Stimulated activated naive CD8-positive, alpha-beta T cell treated with anti-CD3 and anti-CD28 coated beads, Interleukin-15, Interleukin-2, amounts not matched to agents 100 U/mL and 50 U/mL, for 24 hours (primary cell): ENCODE results near the gene MYH9.
"Not testable (repeated sequence)": the region's sequence is repeated elsewhere in the genome, so short reads cannot be mapped to it uniquely, and the experiment has no call there.

Experiments used
- ATAC-seq: fragments of 150-1000 bp; cut with Tn5 transposase; one replicate; pipeline ENCODE4 v1.10.0; 2021
- DNase-seq: peaks from one replicate; pipeline ENCODE4 v3.0.0; 2021

MYH9 gene

DNA sequence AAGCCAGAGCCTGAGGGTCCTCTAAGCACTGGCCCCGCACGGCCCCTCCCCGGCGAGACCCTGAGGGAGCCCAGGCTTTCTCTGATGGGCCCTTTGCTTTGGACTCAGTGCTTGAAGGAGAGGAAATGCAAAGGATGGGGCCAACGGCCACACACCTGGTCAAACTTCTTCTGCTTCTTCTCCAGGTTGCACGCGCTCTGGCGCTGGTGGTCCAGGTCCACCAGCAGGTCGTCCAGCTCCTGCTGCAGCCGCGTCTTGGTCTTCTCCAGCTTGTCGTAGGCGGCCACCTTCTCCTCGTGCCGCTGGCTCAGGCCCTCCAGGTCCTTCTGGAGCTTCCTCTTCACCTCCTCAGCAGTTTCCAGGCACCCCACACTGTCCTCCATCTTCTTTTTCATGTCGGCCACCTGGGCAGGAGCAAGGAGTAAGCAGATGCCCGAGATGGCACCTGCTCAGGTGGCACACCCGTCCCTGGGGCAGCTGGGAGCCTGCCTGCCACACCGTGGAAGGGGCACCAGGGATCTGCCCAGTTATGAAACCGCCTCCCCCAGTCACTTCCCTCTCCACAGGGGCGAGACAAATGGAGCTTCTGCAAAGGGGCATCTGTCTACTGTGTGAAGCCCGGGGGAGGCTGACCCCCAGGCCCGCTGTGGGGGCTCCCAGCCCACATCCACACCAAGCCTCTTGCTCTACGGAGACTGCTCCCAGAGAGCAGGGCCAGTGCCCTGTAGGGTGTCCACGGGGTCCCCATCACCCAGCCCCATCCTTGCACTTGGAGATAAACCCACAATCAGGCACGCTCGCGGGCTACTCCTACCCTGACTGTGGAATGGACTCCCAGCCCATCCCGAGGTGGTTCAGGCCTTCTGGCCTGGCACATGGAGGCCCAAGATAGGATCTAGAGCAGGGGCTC is 95.7 kb downstream of the MYH9 start:
- no peak for ATAC-seq

DNA sequence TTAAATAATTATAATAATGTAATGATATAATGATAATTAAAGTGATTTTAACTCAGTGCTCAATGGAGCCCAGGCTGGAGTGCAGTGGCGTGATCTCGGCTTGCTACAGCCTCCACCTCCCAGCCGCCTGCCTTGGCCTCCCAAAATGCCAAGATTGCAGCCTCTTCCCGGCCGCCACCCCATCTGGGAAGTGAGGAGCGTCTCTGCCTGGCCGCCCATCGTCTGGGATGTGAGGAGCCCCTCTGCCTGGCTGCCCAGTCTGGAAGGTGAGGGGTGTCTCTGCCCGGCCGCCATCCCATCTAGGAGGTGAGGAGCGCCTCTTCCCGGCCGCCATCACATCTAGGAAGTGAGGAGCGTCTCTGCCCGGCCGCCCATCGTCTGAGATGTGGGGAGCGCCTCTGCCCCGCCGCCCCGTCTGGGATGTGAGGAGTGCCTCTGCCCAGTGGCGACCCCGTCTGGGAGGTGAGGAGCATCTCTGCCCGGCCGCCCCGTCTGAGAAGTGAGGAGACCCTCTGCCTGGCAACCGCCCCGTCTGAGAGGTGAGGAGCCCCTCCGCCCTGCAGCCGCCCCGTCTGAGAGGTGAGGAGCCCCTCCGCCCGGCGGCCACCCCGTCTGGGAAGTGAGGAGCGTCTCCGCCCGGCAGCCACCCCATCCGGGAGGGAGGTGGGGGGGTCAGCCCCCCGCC is 97.2 kb downstream of the MYH9 start:
- not testable (repeated sequence) for DNase-seq, ATAC-seq

More for the DNA sequence above, 95.7 kb downstream of the MYH9 start:
- DNase-seq = no peak

DNA sequence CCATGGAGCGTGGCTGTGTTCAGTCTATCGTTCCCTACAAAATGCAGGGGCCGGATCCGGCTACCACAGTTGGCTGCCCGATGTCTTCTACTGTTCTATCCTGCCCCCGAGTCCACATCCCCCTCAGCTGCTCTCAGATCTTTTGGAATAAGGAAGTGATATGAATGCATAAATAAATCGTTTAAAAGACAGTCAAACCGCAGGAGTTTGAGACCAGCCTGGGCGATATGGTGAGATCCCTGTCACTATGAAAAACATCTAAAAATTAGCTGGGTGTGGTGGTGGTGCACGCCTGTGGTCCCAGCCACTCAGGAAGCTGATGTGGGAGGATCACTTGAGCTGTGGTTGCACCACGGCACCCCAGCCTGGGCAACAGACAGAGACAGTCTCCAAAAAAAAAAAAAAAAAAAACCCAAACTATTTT is 97.8 kb downstream of the MYH9 start:
- not testable (repeated sequence) for DNase-seq

DNA sequence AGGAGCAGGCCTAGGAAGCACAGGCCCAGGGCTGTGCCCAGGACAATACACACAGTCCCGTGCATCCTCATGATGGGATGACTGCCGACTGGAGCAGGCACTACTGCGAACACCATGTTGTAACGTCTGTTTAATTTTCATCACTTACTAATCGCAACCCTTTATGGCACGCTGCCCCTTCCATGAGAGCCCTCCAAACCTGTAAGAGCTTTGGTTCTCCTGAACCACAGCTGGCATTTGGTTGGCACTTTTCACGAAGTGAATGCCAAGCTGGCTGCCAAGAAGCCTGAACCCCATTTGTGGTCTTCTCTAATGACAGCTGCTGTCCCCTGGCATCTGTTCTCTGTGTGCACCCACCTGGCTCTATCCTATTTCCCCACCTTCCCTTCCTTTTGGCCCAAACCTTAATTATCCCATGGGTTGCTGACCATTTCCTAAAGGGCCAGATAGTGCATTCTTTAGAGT is 98.3 kb downstream of the MYH9 start:
- ATAC-seq (no peak), DNase-seq (no peak)

More for the DNA sequence above, 97.8 kb downstream of the MYH9 start:
- not testable (repeated sequence) for ATAC-seq

DNA sequence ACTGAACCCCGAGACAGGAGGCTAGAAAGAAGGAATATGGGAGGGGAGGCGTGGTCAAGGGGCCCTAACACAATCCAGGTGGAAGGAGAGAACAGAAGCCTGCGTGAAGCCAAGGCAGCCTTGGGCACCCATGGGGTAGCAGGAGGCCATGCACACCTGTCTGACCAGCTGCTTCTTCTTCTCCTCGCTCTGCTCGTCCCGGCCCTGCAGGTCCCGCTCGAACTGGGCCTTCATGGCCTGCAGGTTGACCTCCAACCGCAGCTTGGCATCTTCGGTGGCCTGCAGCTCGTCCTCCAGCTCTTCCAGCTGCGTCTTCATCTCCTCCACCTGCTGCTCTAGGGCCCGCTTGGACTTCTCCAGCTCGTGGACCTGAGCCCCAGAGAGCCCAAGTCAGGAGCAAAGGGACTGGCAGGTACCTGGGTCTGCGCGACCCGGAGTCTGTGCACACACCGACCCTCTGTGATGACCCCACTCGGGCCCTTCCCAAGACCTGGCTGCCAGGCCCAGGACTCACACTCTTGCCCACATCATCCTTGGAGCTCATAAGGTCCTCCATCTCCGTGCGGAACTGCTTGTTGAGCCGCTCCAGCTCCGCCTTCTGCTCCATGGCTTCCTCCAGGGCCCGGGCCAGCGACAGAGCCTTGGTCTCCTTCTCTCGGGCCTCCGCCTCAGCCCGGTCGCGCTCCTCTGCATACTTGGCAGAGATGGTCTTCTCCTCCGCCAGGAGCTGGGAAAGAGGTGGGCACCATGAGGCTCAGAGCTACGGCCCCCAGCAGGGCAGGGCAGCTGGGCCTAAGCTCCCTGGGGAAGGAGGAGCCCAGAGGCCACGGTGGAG is 99.0 kb downstream of the MYH9 start:
- no peak for ATAC-seq
- DNase-seq = no peak

DNA sequence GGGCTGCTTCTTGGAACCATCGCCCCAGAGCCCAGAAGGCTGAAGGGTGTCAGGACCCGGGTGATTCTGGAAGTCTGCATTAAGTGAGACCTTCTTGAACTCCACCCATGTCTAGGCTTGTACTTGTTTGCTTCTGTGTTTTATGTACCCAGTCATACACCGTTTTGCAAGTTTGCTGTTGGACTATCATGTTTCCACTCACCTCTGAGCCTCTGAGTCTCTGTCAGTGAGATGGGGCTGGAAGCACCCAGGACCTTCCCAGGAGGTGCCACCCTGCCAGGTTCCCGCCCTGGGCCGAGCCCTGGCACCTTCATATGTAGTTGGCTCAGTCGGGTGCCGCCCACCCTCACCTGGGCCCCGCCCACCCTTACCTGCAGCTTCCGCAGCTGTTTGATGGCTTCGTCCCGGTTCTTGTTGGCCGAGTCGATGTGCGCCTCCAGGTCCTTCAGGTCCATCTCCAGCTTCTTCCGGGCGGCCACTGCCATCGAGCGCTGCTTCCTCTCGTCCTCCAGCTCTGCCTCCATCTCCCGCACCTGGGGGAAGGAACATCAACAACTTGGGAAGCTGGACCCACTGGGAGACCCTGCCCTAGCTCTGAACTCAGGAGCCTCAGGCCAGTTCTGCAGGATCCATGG is 99.8 kb downstream of the MYH9 start:
- DNase-seq (no peak), ATAC-seq (no peak)

DNA sequence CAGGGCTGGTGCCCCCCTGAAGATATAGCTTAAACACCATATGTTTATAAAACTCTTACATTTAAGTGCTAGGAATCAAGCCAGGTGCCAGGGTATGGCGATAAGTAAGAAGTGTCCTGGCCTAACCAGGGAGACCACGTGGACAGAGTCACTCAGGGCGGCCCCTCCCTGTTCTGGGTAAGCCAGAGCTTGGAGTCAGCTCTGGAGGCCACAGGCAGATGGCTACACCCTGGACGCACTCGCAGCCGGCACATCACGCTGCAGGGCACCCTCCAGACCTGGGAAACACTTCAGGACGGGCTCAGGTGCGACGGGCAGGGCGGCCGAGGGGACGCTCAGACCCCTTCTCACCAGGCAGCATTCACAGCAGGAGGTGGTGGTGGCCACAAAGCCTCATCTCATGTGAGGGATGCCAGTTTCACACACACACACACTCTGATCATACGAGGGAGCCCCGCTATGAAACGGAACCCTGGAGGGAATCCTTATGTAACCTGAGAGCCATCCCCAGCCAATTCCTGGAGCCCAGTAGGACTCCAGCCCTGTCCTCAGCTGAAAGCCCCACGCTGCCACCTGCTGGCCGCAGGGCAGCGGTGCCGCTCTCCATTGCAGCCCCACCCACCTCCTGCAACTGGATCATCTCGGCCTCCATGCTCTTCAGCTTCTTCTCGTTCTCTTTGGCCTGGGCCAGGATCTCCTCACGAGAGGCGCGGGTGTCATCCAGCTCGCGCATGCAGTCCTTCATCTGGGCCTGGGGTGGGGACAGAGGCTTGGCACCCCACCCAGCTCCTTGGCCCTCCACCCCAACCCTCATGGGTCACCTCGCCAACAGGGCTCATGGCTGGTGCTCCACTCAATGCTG is 101.4 kb downstream of the MYH9 start:
- DNase-seq = peak; percentile 78
- ATAC-seq = peak; percentile 78

DNA sequence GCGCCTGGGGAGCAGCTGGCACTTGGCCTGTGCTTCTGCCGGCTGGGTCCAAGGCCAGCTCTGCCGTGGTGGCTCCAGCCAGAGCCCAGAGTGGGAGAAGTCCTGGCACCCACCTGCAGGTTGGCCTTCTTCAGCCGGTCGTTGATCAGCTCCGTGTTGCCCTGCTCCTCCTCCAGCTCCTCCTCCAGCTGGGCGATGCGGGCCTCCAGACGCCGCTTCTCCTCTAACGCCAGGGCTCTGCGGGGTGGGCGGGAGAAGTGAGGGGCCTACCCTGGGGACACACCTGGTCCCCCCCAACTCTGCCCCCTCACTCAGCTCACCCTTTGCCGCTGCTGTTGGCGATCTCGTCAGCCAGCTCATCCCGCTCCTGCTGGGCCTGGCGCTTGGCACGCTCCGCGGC is 102.2 kb downstream of the MYH9 start:
- no peak for ATAC-seq
- no peak for DNase-seq

DNA sequence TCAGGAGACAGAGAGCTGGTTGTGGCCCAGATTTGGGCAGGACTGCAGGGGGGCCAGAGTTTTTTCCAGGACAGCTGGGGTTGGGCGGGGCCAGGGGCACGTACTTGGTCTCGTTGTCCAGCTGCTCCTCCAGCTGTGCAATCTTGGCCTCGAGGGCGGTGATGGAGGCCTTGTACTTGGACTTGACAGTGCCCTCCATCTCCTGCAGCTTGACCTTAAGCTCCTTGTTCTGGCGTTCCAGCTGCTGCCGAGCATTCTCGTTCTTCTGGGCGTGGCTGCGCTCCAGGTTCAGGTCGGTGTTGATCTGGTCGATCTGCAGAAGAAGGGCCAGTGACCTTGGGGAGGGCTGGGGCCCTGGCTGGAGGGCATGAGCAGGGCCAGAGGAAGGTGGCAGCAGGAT is 102.8 kb downstream of the MYH9 start:
- ATAC-seq = no peak

DNA sequence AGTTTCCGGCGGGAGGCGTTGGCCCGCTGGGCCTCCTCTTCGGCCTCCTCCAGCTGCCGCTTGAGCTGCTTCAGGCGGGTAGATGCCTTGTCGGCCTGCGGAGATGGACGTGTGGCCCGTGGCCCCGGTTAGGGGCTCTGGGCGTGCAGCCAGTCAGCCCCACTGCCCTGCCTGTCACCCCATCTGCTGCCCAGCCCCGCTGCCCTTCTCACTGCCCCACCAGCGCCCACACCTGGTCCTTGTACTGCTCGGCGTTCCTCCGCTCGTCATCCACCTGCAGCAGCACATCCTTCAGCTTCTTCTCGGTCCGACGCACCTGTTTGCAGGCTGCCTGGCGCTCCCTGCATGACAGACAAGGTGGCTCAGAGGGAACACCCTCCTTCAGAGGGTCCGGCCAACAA is 103.6 kb downstream of the MYH9 start:
- no peak for DNase-seq

More for the DNA sequence above, 102.8 kb downstream of the MYH9 start:
- DNase-seq = no peak

DNA sequence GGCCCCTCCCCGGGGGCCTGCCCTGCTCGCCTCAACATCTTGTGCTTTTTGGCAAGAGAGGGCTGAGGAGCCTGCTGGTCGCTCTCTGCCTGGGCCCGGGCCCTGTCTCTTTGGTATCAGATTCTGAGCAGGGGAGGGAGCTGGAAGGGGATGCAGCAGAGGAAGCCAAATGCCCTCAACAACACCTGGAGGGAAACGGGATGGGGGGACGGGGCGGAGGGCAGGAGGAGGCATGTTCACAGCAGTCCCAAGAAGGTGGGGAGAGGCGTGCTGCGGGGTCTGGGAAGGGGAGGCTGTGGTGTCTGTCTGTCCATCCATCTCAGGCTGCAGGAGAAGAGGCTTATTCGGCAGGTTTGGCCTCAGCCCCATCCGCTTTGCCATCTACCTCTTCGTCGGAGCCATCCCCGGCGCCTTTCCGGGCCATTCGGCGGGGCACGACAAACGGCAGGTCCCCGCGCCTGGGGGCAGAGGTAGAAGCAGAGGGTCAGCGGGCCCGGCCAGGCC is 105.4 kb downstream of the MYH9 start:
- DNase-seq (no peak), ATAC-seq (no peak)

More for the DNA sequence above, 103.6 kb downstream of the MYH9 start:
- ATAC-seq = peak; percentile 8

DNA sequence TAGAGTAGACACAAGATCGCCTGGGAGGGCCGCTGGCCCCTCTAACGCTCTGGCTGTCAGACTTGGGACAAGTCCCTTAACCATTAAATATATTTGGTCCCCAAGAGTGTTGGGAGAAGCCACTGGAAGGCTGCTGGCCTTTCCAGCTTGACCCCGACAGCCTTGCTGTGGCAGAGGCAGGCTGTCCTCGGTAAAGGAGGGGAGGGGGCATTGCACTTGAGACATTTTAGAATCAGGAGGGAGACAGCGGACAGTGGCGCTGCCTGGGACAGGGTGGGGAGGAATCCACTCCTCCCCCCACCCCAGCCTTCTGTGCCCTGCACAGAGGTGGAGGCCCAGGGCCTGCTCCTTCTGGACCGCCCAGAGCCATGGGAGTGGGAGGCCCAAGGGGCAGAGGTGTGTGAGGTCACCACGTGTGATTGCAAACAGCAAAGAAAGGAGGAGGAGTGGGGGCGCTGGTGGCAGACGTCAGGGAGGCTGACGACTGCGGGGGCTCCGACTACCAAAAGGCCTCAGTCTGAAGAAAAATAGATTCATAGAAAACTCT is 105.9 kb downstream of the MYH9 start:
- DNase-seq = no peak
- no peak for ATAC-seq

DNA sequence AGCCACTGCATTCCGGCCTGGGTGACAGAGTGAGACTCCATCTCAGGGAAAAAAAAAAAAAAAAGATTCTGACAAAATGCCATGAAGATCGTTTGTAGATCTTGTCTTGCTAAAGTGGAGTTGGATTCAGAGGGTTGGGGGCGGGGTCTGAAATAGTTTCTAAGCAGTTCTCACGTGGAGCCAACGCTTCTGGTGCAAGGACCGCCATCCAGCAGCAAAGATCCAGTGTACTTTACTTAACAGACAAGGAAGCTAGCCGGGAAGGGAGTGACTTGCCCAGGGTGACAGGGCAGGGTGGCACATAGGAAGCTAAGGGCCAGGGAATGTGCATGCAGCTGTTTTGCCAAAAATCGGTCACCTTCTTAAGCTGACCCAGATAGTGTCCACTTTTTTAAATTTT is 107.4 kb downstream of the MYH9 start:
- no peak for ATAC-seq
- no peak for DNase-seq

DNA sequence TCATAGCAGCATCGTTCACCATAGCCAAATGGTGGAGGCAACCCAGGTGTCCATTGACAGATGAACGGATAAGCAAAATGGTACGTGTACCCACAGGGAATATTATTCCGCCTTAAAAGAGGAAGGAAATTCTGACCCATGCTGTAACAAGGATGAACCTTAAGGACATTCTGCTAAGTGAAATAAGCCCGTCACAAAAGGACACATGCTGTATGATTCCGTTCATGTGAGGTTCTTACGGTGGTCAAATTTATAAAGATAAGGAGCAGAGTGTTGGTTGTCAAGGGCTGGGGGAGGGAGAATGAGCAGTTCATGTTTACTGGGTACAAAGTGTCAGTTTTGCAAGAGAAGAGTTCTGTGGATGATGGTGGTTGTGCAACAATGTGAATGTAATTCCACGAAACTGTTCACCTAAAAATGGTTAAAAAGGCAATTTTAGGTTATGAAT is 108.5 kb downstream of the MYH9 start:
- ATAC-seq (no peak), DNase-seq (no peak)

DNA sequence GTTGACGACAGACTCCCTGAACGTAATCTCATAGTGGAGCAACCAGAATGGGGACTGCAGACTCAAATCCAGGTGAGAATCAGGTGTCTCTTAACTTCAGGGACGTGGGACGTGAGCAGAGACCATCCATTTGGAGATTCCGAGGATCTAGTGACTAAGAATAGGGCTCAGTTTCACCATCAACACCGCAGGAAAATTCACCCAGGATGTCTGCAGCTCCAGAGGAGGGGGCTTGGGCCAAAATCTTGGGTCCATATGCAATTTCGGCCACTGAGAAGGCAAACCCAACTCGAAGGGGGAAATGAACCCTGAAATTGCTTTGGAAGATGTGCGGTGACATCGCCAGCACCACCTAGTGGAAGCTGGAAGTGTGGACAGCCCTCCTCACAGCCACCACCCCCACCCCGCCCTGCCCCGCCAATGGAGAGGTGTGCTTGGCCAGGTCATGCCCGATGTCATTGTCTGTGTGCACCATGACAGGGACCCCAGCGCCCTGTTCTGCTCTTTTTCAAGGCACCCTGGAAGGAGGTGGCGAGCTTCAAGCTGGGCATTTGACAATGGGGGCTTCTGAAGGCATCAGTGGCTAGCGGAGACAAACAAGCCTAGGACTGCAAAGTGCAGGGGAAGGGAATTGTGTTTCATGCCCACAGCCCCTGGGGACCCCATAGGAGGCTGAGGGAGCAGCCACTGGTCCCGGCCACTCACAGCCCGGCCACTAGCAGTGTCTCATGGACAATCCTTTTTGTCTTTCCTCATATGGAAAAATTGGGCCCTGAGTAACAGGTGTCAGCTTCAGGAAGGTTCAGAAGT is 110.1 kb downstream of the MYH9 start:
- ATAC-seq = peak; percentile 82
- DNase-seq = peak; percentile 73

DNA sequence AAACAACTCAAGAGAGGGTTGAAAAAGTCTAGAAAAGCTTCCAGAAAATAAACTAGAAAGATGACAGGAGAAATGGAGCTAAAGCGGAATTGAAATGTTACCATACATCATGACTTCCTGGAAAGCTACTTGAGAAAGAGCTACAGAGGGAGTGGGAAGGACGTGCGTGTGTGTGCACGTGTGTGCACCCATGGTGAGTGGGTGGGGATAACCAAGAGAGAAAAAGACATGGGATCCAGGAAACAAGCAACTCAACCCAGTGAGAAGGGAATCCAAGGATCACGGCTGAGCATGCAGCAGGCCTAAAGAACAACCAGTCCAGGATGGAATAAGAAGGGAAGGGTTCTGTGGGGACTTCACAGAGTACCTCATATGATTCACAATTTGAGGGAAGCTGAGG is 113.2 kb downstream of the MYH9 start:
- ATAC-seq = no peak
- no peak for DNase-seq

DNA sequence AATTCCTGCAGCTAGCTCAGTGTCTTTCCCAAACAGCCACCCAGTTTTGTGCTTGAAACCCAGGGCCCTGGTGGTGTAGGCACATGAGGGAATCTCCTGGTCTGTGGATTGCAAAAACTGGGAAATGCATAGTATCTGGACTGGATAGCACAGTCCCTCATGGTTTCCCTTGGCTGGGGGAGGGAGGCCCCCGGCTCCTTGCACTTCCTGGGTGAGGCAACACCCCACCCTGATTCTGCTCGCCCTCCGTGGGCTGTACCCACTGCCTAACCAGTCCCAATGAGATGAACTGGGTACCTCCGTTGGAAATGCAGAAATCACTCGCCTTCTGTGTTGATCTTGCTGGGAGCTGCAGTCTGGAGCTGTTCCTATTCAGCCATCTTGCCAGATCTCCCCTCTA is 115.8 kb downstream of the MYH9 start:
- ATAC-seq = not testable (repeated sequence)

DNA sequence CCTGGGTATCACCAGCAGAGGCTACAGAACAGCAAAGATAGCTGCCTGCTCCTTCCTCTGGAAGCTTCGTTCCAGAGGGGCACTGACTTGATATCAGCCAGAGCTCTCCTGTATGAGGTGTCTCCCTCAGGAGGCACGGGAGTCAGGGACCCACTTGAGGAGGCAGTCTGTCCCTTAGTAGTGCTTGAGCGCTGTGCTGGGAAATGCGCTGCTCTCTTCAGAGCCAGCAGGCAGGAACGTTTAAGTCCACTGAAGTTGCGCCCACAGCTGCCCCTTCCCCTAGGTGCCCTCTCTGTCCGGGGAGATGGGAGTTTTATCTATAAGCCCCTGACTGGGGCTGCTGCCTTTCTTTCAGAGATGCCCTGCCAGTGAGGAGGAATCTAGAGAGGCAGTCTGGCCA is 116.5 kb downstream of the MYH9 start:
- not testable (repeated sequence) for DNase-seq, ATAC-seq

More for the DNA sequence above, 115.8 kb downstream of the MYH9 start:
- not testable (repeated sequence) for DNase-seq

DNA sequence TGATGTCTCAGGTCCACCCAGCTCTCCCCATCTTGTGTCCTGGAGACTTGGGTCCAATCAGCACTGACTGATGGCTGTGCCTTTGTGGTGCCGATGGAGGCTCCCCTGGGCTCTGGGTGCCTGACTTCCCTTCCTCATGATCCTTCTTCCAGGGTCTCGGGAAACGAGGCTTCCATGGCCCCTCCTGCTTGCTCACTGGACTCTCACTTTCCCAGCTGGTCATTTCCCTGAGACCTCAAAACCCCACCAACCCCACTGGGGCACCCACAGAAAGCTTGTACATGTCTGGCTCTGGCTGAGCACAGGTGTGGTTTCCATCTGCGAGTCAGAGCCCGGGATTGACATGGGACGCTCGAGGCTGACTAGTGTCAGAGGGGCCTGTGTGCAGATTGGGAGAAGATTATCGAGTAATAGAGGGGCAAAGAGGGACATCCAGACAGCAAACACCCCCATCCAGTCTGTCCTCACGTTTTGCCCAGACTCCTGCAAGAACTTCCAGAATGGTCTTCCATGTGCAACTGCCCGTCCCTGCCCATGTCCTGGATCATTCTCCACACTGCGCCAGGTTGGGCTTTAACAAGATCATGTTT is 119.8 kb downstream of the MYH9 start:
- DNase-seq (no peak), ATAC-seq (no peak)
